Measurements from ENCODE around the gene REV1.
"Not testable (repeated sequence)": the region's sequence is repeated elsewhere in the genome, so short reads cannot be mapped to it uniquely, and the experiment has no call there.

Gene REV1

GRCh38 chr2:99485411-99485810 is 4.4 kb downstream of the REV1 start:
- DNase-seq: no peak

GRCh38 chr2:99484205-99484604 is 5.6 kb downstream of the REV1 start:
- DNase-seq: no peak

- no peak for DNase-seq
Observed at GRCh38 chr2:99481941-99482340, 7.9 kb downstream of the REV1 start.

- DNase-seq: no peak
Observed at GRCh38 chr2:99481527-99481926, 8.3 kb downstream of the REV1 start.

- no peak for DNase-seq
Observed at GRCh38 chr2:99480390-99480789, 9.4 kb downstream of the REV1 start.

GRCh38 chr2:99478632-99479031 is 11.2 kb downstream of the REV1 start:
- DNase-seq: no peak

GRCh38 chr2:99477054-99477453 is 12.8 kb downstream of the REV1 start:
- no peak for DNase-seq

GRCh38 chr2:99476629-99477028 is 13.2 kb downstream of the REV1 start:
- DNase-seq: no peak

GRCh38 chr2:99475095-99475494 is 14.7 kb downstream of the REV1 start:
- not testable (repeated sequence) for DNase-seq

GRCh38 chr2:99473518-99474083 is 16.2 kb downstream of the REV1 start:
- no peak for DNase-seq

- DNase-seq: no peak
Observed at GRCh38 chr2:99472600-99472960, 17.2 kb downstream of the REV1 start.

GRCh38 chr2:99471654-99472599 is 17.9 kb downstream of the REV1 start:
- no peak for DNase-seq

- no peak for DNase-seq
Observed at GRCh38 chr2:99470957-99471356, 18.9 kb downstream of the REV1 start.

- DNase-seq: not testable (repeated sequence)
Observed at GRCh38 chr2:99470459-99470858, 19.4 kb downstream of the REV1 start.

- DNase-seq: no peak
Observed at GRCh38 chr2:99469394-99469793, 20.4 kb downstream of the REV1 start.

GRCh38 chr2:99468155-99468554 is 21.7 kb downstream of the REV1 start:
- no peak for DNase-seq

GRCh38 chr2:99467390-99467789 is 22.4 kb downstream of the REV1 start:
- no peak for DNase-seq

- DNase-seq: no peak
Observed at GRCh38 chr2:99461828-99462483, 27.9 kb downstream of the REV1 start.

GRCh38 chr2:99458529-99458928 is 31.3 kb downstream of the REV1 start:
- no peak for DNase-seq

- DNase-seq: no peak
Observed at GRCh38 chr2:99451686-99452085, 38.1 kb downstream of the REV1 start.

GRCh38 chr2:99451280-99451679 is 38.5 kb downstream of the REV1 start:
- DNase-seq: no peak

- DNase-seq: no peak
Observed at GRCh38 chr2:99450199-99450598, 39.6 kb downstream of the REV1 start.

GRCh38 chr2:99448556-99448955 is 41.3 kb downstream of the REV1 start:
- DNase-seq: no peak

GRCh38 chr2:99445065-99445464 is 44.8 kb downstream of the REV1 start:
- DNase-seq: no peak
